Right renal pelvis (tissue), 4 donors: ENCODE measurements around the gene POLE2. TPM values are rescaled to one million over a fixed set of nuclear protein-coding genes. Genes with fewer than 3 reads are reported as not detected.
"Not testable (repeated sequence)": the region's sequence is repeated elsewhere in the genome, so short reads cannot be mapped to it uniquely, and the experiment has no call there.

Source experiments
- DNase-seq, 4 donors: peaks; one replicate each; pipeline ENCODE4 v3.0.0-alpha.2; 2013; ENCODE audit warnings: low read depth in 4 of 4, low spot score in 3 of 4, missing footprints in 1 of 4
- polyA plus RNA-seq, 4 donors: library from polyadenylated mRNA; unstranded; fragments of 120-200 nt; gene quantifications; one replicate each; pipeline ENCODE4 v1.2.1, GENCODE V29; 2013; ENCODE audit not compliant: insufficient read length in 4 of 4

Gene POLE2
- polyA plus RNA-seq, 4 donors: 12.9 to 19.4 (median 15.2) TPM

DNA sequence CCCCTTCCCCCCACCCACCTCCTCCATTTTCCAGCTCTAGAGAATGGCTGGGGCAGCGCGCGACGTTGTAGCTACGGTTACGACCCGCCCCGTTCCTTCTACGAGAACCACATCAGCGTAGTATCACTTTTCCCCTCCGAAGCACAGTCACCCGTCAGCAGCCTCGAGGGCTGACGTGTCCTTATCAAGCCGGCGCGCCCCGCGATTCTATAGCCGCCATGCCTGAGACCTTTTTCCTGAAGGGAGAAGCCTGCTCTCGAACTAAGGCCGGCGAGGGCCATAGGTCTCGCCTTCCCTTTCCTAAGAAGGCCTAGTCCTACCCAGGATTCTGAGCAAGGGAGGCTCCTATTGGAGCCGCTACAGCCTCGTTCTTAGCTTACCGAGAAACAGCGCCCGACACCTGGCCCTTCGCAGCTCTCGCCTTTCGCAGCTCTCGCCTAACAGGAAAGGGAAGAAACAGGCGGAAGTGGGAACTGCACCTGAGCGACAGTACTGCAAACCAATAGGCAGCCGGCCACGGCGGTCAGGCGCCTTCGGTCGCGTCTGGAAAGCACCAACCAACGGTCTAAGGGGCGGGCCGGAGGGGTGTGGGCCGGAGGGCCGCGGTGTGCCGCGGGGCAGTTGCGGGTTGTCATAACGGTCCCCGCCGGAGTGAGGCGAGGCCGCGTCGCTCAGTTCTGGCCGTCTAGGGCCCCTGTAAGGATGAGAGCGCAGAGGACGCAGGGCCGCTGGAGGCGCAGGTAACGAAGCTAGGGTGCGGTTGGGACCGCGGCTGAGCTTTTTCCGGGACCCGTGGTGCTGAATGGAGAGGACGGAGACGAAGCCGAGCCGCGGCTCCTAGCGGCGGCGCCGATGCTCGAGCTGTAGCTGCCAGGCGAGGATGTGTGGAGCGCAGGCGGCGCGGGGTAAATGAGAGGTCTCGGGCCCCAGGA lies 67.6 kb downstream of the POLE2 start, which contains the start of the genes MGAT2 and RPL36AL:
MGAT2 (plus strand) TSS at position 618 of the 932 bp plus-strand sequence. CDS start 470 bp downstream, outside the sequence.
RPL36AL (minus strand) TSS at position 445 of the 932 bp plus-strand sequence. CDS start 1,522 bp downstream, outside the sequence.
- peak; percentile 93 to 97 (median 96) for DNase-seq

DNA sequence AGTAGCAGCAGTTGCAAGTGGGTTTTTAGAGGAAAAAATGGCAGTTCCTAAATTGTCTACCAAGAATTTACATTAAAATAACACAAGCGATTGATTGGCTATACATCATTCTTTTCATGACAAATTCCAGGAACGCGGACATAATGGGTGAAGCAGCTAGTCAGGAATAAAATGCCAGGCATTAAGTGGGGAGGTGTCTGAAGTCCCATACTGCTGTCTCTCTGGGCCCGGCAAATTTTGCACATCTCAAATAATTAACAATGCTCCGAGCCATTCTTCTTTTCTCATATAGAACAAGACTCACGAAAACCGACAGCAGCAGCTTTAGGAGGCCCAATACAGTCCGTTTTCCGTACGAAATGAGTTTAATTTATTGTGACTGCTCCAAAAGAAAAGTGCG lies 68.3 kb downstream of the POLE2 start:
- DNase-seq: no peak

- DNase-seq: not testable (repeated sequence)
Measured at GRCh38 chr14:49619273-49619672, 68.7 kb downstream of the POLE2 start.

- no peak for DNase-seq
Measured at GRCh38 chr14:49617852-49618519, 70.0 kb downstream of the POLE2 start.

DNA sequence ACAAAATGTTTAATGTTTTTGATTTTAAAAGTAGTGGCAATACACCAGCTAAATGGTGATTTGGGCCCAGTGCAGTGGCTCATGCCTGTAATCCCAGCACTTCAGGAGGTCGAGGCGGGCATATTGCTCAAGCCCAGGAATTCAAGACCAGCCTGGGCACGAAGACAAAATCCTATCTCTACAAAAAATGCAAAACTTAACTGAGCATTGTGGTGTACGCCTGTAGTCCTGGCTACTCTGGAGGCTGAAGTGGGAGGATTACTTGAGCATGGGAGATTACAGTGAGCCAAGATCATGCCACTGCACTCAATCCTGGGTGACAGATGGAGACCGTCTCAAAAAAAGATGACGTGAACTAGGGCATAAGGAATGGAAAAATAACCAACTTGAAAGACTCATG lies 72.2 kb downstream of the POLE2 start:
- no peak for DNase-seq

GRCh38 chr14:49614196-49614595 lies 73.8 kb downstream of the POLE2 start:
- DNase-seq: no peak

DNA sequence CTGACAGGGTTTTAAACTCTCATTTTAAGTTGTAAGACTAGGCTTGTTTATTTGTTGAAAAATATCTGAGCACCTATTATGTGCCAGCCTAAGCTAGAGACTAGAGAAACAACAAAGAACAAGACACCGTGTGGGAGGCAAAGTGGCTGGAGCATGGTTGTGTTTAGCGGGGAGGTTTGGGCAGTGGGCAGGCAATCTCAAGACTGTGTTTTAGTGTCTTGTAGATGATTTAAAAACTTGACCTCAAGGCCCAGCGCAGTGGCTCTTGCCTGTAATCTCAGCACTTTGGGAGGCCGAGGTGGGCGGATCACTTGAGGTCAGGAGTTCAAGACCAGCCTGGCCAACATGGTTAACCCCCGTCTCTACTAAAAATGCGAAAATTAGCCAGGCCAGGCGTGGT lies 75.3 kb downstream of the POLE2 start:
- DNase-seq: no peak

DNA sequence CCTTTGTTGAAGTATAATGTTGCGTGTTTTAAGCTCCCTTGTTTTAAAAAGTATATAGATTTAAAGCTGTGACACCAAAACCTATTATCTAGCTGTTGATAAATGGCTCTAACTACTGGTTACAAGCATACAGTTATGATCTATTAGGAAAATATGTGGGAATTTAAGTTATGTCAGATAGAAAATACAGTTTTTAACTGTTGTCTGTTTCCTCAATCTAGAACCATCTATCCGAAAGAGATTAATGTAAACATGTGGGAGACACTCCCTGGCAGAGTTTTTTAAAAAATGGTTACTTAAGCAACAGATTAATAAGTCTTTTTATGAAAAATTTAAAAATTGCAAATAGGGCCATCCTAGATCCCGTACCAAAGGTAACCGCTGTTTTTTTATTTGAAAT lies 75.8 kb downstream of the POLE2 start:
- DNase-seq: no peak

GRCh38 chr14:49607583-49607982 lies 80.4 kb downstream of the POLE2 start:
- no peak for DNase-seq

DNA sequence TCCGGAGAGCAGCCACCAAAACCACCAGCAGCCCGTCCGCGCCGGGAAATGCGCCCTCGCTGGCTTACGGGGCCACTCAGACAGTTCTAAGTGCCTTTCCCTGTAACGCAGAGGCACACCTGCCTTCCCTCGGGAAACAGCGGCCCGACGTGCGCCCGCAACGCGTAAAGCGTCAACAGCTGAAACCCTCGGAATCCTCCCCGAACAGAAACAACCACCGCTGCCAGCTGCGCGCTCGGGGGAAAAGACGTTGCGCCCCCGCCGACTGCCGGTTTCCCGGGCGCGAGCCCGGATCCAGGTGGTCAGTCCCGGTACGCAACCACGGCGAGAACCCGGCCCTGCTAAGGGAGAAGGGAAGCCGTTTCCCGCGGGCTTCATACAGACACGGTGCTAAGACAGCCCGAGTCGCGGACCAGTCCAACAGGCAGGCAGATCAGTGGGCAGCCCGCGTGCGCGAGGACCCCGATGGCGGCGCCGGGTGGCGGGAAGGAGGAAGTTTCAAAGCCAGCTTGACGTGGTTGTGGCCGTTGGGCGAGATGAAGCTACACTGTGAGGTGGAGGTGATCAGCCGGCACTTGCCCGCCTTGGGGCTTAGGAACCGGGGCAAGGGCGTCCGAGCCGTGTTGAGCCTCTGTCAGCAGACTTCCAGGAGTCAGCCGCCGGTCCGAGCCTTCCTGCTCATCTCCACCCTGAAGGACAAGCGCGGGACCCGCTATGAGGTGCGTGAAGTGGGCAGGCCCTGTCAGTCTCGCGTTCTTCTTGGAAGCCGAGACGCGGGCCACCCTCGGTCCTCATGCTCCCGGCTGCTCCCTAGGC lies 89.3 kb downstream of the POLE2 start, which contains the start of gene LRR1:
LRR1 (plus strand) TSS at position 456 of the 816 bp plus-strand sequence; CDS start at position 537, 81 bp downstream.
- peak in 2 of 4 donors; percentile 74 to 90 for DNase-seq

DNA sequence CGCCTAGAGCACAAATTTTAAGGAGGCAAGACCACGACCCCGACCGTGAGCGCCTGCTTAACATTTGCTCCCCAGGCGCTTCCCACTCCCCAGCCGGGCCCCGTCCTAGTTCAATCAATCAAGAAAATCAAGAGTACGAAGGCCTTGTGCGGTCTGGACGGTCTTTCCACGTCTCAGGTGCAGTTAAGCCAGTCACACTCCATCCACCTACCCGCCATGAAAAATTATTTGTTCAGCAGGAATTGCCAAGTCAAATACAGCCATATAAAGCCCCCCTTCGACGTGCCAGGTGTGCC lies 89.9 kb downstream of the POLE2 start:
- peak in 1 of 4 donors; percentile 50 for DNase-seq

- DNase-seq: no peak
Measured at GRCh38 chr14:49594347-49595091, 93.5 kb downstream of the POLE2 start.

Other genes starting within 250 kb of the POLE2 start
- 1,000 to 10,000 TPM; 1,296 to 1,761 (median 1,423) TPM for gene RPS29, start 101.8 kb downstream of the POLE2 start, polyA plus RNA-seq
- gene LRR1, start 89.3 kb downstream of the POLE2 start, polyA plus RNA-seq: 10 to 100 TPM; 12.0 to 15.7 (median 12.5) TPM
- 100 to 1,000 TPM; 170 to 219 (median 194) TPM for gene RPL36AL, start 67.6 kb downstream of the POLE2 start, polyA plus RNA-seq
- 10 to 100 TPM in 2 of 4 donors, 1 to 10 TPM in 2; 8.1 to 23.5 (median 10.9) TPM for gene MGAT2, start 67.4 kb downstream of the POLE2 start, polyA plus RNA-seq
- 10 to 100 TPM; 16.1 to 20.5 (median 18.3) TPM for gene DNAAF2, start 53.0 kb downstream of the POLE2 start, polyA plus RNA-seq
- gene KLHDC1, start 4.9 kb upstream of the POLE2 start, polyA plus RNA-seq: 1 to 10 TPM; 4.2 to 7.3 (median 6.5) TPM
- 100 to 1,000 TPM; 134 to 162 (median 153) TPM for gene KLHDC2, start 79.9 kb upstream of the POLE2 start, polyA plus RNA-seq
- 10 to 100 TPM; 75.0 to 92.2 (median 84.3) TPM for gene NEMF, start 164.6 kb upstream of the POLE2 start, polyA plus RNA-seq
- 100 to 1,000 TPM in 3 of 4 donors, 10 to 100 TPM in 1; 88.6 to 112 (median 103) TPM for gene ARF6, start 204.9 kb upstream of the POLE2 start, polyA plus RNA-seq